HUES64 (cell line): ENCODE measurements around the gene RGS9BP.
"Not testable (repeated sequence)": the region's sequence is repeated elsewhere in the genome, so short reads cannot be mapped to it uniquely, and the experiment has no call there.

Experiments used
- H3K27ac ChIP-seq: 2 replicates; pipeline ENCODE4 v1.7.0; 2013; ENCODE audit warnings: low read depth, low read length, inconsistent platforms
- H3K27me3 ChIP-seq: 2 replicates; pipeline ENCODE4 v1.6.1; 2013; ENCODE audit warnings: mild to moderate bottlenecking, low read length; ENCODE audit not compliant: insufficient read depth
- H3K36me3 ChIP-seq: 2 replicates; pipeline ENCODE4 v1.6.1; 2013; ENCODE audit warnings: mild to moderate bottlenecking, low read length; ENCODE audit not compliant: insufficient read depth
- H3K4me1 ChIP-seq: 2 replicates; pipeline ENCODE4 v1.6.1; 2013; ENCODE audit warnings: mild to moderate bottlenecking, low read length, moderate library complexity; ENCODE audit not compliant: insufficient read depth
- H3K4me3 ChIP-seq: 2 replicates; pipeline ENCODE4 v1.5.1; 2013; ENCODE audit warnings: mild to moderate bottlenecking, low read length, moderate library complexity
- H3K9ac ChIP-seq: 2 replicates; pipeline ENCODE4 v1.6.1; 2013; ENCODE audit warnings: mild to moderate bottlenecking, low read depth, low read length
- H3K9me3 ChIP-seq: 2 replicates; pipeline ENCODE4 v1.6.1; 2013; ENCODE audit warnings: low read depth, low read length; ENCODE audit not compliant: insufficient read depth
- WGBS: fragments of 150-250, 120-280 bp; methylation state at CpG from one replicate; pipeline ENCODE4 v1.1.7; 2013; ENCODE audit warnings: missing lambda C conversion rate; 5-methylcytosine and 5-hydroxymethylcytosine counted together

RGS9BP gene

DNA sequence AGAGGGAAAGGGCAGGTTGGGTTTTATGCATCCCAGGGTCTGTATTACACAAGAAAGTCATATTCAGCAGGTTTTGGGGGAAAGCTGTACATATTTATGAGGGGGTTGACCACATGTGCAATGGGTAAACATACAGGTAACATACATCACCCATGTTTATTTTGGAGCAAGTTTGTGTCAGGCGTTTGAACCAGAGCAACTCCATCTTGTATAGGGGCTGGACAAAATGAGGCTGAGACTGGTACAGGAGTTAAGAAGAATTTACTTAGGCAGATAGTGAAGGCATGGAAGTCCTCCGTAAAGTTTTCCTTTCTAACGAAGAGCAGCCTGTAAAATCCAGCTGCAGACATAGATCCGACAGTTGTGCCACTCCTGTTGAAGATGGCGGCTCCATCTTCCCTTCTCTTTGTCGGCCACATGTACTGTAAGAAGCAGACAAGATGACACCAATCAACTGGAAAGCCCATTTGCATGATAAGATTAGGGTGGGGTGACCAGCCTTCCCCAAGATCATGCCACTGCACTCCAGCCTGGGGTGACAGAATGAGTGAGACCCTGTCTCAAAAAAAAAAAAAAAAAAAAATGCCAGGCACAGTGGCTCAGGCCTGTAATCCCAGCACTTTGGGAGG, 11.3 kb downstream of the RGS9BP start:
- 84% methylated on average over 6 of the region's 6 CpGs for WGBS
- H3K4me1 ChIP-seq: peaks cover 3% of the 10 kb centered on the region; the same call in 1 of the 2 replicates
- no peaks in the 10 kb centered on the region for H3K36me3 ChIP-seq
- peaks cover 7% of the 10 kb centered on the region for H3K27me3 ChIP-seq
- H3K27ac ChIP-seq: no peak overlapping the region
- no peak overlapping the region for H3K9ac ChIP-seq
- no peaks in the 10 kb centered on the region for H3K9me3 ChIP-seq
- H3K4me3 ChIP-seq: no peak overlapping the region

DNA sequence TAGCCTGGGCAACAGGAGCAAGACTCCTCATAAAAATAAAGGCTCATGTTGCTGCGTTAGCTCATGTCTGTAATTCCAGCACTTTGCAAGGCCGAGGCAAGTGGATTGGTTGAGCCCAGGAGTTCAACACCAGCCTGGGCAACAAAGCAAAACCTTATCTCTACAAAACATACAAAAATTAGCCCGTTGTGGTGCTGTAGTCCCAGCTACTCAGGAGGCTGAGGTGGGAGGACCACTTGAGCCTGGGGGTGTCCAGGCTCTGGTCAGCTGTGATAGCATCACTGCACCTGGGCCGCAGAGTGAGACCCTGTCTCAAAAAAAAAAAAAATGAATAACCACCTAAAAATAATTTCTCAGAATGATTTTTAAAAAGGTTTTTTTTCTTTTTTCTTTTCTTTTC, 12.0 kb downstream of the RGS9BP start:
- Histone ChIP-seq H3K27me3 (peaks cover 14% of the 10 kb centered on the region), H3K9ac (no peak overlapping the region)

DNA sequence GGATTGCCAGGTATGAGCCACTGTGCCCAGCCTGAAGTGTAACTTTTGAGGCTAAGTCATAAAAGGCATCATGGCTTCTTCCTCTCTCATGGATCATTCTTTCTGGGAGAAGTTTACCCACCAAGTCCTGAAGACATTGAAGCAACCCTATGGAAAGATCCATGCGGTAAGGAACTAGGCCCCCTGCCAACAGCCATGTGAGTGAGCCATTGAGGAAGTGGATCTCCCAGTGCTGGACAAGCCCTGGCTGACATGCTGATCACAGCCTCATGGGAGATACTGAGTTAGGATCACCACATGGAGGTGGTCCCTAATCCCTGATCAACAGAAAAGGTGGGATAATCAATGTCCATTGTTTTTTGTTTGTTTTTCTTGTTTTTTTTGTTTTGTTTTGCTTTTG, 12.7 kb downstream of the RGS9BP start:
- Histone ChIP-seq H3K9ac (no peak overlapping the region), H3K9me3 (no peaks in the 10 kb centered on the region), H3K27ac (no peak overlapping the region), H3K36me3 (no peaks in the 10 kb centered on the region), H3K4me3 (no peak overlapping the region), H3K27me3 (peaks cover 21% of the 10 kb centered on the region), H3K4me1 (peaks cover 3% of the 10 kb centered on the region; the same call in 1 of the 2 replicates)
- 89% methylated on average over 1 of the region's 1 CpG for WGBS

More for the DNA sequence above, 12.0 kb downstream of the RGS9BP start:
- peaks cover 3% of the 10 kb centered on the region; the same call in 1 of the 2 replicates for H3K4me1 ChIP-seq
- no peak overlapping the region for H3K27ac ChIP-seq
- no peak overlapping the region for H3K4me3 ChIP-seq
- no peaks in the 10 kb centered on the region for H3K36me3 ChIP-seq
- no peaks in the 10 kb centered on the region for H3K9me3 ChIP-seq
- 93% methylated on average over 3 of the region's 4 CpGs for WGBS

DNA sequence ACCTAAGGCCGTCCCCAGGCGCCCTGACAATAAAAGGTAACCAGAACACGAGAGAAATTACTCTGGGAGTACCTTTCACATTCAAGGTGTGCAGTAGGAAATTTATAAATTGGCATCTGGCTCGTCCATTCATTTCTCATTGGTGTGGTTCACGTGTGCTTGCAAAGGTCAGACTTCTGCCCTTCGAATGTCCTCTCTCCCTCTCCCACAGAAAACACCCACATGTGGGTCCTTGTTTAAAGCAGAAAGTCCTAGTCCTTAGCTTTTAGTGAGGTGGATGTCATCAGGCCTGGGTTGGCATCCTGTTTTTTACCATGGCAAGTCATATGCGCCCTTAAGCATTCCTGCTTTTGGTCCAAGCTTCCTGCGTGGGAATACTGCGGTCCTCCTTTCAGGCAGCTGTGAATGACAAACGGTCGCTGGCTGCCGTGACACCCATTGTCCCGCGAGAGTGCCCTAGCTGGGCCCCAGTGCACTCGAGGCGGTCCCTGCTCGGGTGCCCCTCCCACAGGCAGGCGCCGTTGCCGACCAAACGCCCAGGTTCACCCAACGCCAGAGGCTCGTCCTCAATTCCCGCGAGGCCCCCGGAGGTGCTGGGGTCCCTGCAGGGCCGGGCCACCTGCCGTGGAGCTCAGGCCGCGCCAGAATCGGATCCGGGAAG, 15.8 kb downstream of the RGS9BP start, which contains the start of gene NUDT19:
TSS of gene NUDT19 (plus strand) at position 531 of the 661 bp plus-strand sequence. CDS start 140 bp downstream, outside the sequence.
- 24% methylated on average over 32 of the region's 32 CpGs for WGBS
- Histone ChIP-seq H3K27me3 (peaks cover 22% of the 10 kb centered on the region), H3K4me3 (peak within 1 kb of the TSS; percentile 62), H3K9ac (peak within 1 kb of the TSS; percentile 75), H3K27ac (no peak within 1 kb of the TSS), H3K9me3 (no peaks in the 10 kb centered on the region), H3K36me3 (no peaks in the 10 kb centered on the region), H3K4me1 (peaks cover 3% of the 10 kb centered on the region; the same call in 1 of the 2 replicates)

DNA sequence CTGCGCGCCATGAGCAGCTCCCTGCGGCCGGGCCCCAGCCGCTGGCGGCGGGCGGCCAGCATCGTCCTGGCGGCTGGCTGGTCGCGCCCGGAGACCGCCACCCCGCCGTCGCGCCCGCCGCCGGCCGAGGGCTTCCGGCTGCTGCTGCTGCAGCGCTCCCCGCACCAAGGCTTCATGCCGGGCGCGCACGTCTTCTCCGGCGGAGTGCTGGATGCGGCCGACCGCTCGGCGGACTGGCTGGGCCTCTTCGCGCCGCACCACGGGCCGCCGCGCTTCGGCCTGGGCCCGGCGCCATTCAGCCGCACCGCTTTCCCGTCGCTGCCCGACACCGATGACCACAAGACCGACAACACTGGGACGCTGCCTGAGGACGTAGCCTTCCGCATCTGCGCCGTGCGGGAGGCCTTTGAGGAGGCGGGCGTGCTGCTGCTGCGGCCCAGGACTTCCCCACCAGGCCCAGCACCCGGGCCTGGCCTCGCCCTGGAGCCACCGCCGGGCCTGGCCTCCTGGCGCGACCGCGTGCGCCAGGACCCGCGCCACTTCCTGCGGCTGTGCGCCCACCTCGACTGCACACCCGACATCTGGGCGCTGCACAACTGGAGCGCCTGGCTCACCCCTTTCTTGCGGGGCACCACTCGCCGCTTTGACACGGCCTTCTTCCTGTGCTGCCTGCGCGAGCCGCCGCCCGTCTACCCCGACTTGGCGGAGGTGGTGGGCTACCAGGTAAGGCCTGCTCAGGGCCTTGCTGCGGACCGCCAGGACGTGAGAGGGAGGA, 16.5 kb downstream of the RGS9BP start:
- 25% methylated on average over 93 of the region's 93 CpGs for WGBS
- H3K9me3 ChIP-seq: no peaks in the 10 kb centered on the region
- peaks cover 22% of the 10 kb centered on the region for H3K27me3 ChIP-seq
- no peaks in the 10 kb centered on the region for H3K36me3 ChIP-seq
- no peak overlapping the region for H3K27ac ChIP-seq
- peak overlapping the region; percentile 75 for H3K9ac ChIP-seq
- H3K4me3 ChIP-seq: peak overlapping the region; percentile 62
- peaks cover 3% of the 10 kb centered on the region; the same call in 1 of the 2 replicates for H3K4me1 ChIP-seq

DNA sequence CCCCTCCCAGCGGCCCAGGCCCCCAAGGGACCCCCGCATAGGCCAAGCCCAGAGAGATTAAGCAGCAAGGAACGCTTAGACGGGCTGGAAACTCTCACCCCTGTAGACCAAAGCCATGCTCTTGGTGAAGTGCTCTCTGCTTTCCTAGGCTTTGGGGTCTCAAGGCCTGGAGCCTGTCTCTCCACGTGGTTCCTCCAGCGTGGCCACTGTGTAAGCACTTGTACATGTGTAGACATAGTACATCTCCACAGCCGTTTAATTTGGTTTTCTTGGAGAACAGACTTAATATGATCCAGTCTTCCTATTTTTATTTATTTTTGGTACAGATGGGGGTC, 17.0 kb downstream of the RGS9BP start:
- Histone ChIP-seq H3K4me1 (peaks cover 3% of the 10 kb centered on the region; the same call in 1 of the 2 replicates), H3K27me3 (peaks cover 22% of the 10 kb centered on the region), H3K9me3 (no peaks in the 10 kb centered on the region), H3K4me3 (peak overlapping the region; percentile 62), H3K36me3 (no peaks in the 10 kb centered on the region), H3K9ac (peak overlapping the region; percentile 75; the same call in 1 of the 2 replicates), H3K27ac (no peak overlapping the region)
- 90% methylated on average over 7 of the region's 7 CpGs for WGBS

DNA sequence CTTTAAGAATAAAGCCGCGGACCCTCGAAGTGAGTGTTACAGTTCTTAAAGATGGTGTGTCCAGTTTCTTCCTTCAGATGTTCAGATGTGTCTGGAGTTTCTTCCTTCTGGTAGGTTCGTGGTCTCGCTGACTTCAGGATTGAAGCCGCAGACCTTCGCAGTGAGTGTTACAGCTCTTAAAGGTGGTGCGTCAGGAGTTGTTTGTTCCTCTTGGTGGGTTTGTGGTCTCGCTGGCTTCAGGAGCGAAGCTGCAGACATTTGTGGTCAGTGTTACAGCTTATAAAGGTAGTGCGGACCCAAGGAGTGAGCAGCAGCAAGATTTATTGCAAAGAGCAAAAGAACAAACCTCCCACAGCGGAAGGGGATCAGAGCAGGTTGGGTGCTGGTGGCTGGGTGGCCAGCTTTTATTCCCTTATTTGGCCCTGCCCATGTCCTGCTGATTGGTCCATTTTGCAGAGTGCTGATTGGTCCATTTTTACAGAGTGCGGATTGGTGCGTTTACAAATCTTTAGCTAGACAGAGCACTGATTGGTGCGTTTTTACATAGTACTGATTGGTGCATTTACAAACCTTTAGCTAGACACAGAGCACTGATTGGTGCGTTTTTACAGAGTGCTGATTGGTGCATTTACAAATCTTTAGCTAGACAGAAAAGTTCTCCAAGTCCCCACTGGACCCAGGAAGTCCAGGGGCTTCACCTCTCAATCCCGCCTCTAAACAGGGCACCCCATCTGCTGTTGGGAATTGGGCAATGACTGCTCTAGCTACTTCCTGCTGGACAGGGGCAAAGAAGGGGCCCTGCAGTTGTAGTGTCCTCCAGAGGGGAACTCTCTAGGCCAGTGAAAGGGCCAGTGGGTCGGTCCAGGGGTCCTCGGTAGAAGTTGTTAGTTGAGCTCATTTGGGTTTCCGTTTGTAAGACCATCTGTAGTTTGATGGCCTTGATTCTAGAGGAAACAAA, 17.8 kb downstream of the RGS9BP start:
- H3K4me1 ChIP-seq, H3K27ac ChIP-seq, H3K9me3 ChIP-seq, H3K4me3 ChIP-seq, H3K36me3 ChIP-seq, H3K9ac ChIP-seq: not testable (repeated sequence)
- WGBS: 93% methylated on average over 20 of the region's 20 CpGs
- H3K27me3 ChIP-seq: peaks cover 22% of the 10 kb centered on the region

DNA sequence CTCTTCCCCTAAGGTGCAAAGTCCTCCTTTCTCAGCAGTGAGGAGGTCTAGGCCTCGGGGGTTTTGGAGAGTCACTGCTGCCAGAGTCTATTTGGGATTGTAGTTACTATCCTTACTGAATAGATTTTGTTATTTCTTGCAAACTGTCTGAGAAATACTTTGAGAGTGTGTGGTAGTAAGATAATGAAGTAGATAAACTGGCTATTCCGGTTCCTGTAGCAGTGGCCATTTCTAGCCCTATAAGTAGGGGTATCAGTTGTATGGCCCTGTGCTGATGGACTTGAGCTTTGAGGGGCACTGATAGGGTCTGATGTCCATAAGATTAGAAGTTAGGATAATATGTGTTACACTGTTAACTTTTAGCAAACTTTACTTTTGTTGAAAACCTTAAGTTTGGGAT, 18.7 kb downstream of the RGS9BP start:
- H3K4me1 ChIP-seq, H3K4me3 ChIP-seq, H3K9me3 ChIP-seq, H3K27ac ChIP-seq, H3K36me3 ChIP-seq, H3K9ac ChIP-seq: not testable (repeated sequence)
- H3K27me3 ChIP-seq: peaks cover 22% of the 10 kb centered on the region
- 81% methylated on average over 2 of the region's 2 CpGs for WGBS

DNA sequence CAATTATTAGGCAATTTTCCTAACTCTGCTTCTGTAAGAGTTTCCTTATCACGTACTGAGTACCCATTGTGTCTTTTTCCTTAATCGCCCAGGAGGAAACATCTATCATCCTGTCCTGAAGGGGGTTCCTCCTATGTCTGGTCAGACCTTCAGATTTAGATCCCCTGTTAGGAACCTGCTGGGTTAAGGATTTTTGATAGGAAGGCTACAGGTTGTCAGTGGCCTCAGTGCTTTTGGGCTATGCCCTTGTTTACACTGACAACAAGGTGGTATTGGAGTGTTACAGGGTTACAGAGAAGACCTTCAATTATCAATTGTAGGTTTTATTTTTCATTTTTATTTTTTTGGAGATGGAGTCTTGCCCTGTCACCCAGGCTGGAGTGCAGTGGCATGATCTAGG, 19.2 kb downstream of the RGS9BP start:
- 92% methylated on average over 2 of the region's 2 CpGs for WGBS
- not testable (repeated sequence) for H3K36me3 ChIP-seq, H3K9me3 ChIP-seq, H3K9ac ChIP-seq, H3K4me3 ChIP-seq, H3K27ac ChIP-seq, H3K4me1 ChIP-seq
- H3K27me3 ChIP-seq: peaks cover 22% of the 10 kb centered on the region

DNA sequence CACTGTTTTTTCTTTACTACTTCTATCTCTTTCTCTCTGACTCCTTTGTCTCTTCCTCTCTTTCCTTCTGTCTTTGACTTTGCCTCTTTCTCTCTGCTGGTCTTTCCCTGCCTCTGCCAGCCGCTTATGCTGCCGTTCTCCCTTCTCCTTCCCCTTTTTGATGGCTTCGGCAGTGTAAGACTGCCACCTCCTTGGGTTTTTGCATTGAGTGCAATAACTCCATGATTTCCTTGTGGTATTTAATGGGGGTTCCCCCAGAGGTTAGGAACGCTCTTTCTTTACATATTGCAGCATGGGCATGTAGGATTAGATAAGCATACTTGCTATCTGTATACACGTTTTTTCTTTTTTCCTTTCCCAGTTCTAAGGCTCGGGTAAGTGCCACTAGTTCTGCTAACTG, 19.9 kb downstream of the RGS9BP start:
- 98% methylated on average over 5 of the region's 6 CpGs for WGBS
- H3K4me1 ChIP-seq, H3K36me3 ChIP-seq, H3K9ac ChIP-seq, H3K4me3 ChIP-seq, H3K9me3 ChIP-seq, H3K27ac ChIP-seq: not testable (repeated sequence)
- peaks cover 22% of the 10 kb centered on the region for H3K27me3 ChIP-seq
